Stimulated activated naive B cell treated with anti-CD40 and anti-IgM and Interleukin-4, amounts not matched to agents 10 μg/mL and 1 μg/mL and 100 μg/mL, for 72 hours (primary cell): ENCODE results near the gene TMEM88.
"Not testable (repeated sequence)": the region's sequence is repeated elsewhere in the genome, so short reads cannot be mapped to it uniquely, and the experiment has no call there.

ENCODE experiments used
- ATAC-seq, 2 donors: fragments of 150-1000 bp; cut with Tn5 transposase; replicated peaks; 2 replicates each; pipeline ENCODE4 v1.10.0; 2021; ENCODE audit warnings: moderate library complexity in 1 of 2
- DNase-seq: peaks from one replicate; pipeline ENCODE4 v3.0.0; 2021
- H3K27ac Mint-ChIP-seq: one replicate; pipeline ENCODE4 v1.8.0; 2022; ENCODE audit warnings: mild to moderate bottlenecking, mixed read lengths
- H3K27me3 Mint-ChIP-seq, 2 donors: one replicate each; pipeline ENCODE4 v1.8.0; 2022; ENCODE audit warnings: mixed read lengths in 2 of 2
- H3K36me3 Mint-ChIP-seq, 2 donors: one replicate each; pipeline ENCODE4 v1.8.0; 2022; ENCODE audit warnings: mixed read lengths in 2 of 2, mild to moderate bottlenecking in 1 of 2
- H3K4me1 Mint-ChIP-seq, 2 donors: one replicate each; pipeline ENCODE4 v1.8.0; 2022; ENCODE audit warnings: mixed read lengths in 2 of 2, mild to moderate bottlenecking in 1 of 2
- H3K4me3 Mint-ChIP-seq, 2 donors: one replicate each; pipeline ENCODE4 v1.8.0; 2022; ENCODE audit warnings: mild to moderate bottlenecking in 2 of 2, mixed read lengths in 2 of 2, moderate library complexity in 1 of 2
- H3K9me3 Mint-ChIP-seq, 2 donors: one replicate each; pipeline ENCODE4 v1.8.0; 2022; ENCODE audit warnings: mixed read lengths in 2 of 2, mild to moderate bottlenecking in 1 of 2

TMEM88 gene, protein sequence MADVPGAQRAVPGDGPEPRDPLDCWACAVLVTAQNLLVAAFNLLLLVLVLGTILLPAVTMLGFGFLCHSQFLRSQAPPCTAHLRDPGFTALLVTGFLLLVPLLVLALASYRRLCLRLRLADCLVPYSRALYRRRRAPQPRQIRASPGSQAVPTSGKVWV

DNA sequence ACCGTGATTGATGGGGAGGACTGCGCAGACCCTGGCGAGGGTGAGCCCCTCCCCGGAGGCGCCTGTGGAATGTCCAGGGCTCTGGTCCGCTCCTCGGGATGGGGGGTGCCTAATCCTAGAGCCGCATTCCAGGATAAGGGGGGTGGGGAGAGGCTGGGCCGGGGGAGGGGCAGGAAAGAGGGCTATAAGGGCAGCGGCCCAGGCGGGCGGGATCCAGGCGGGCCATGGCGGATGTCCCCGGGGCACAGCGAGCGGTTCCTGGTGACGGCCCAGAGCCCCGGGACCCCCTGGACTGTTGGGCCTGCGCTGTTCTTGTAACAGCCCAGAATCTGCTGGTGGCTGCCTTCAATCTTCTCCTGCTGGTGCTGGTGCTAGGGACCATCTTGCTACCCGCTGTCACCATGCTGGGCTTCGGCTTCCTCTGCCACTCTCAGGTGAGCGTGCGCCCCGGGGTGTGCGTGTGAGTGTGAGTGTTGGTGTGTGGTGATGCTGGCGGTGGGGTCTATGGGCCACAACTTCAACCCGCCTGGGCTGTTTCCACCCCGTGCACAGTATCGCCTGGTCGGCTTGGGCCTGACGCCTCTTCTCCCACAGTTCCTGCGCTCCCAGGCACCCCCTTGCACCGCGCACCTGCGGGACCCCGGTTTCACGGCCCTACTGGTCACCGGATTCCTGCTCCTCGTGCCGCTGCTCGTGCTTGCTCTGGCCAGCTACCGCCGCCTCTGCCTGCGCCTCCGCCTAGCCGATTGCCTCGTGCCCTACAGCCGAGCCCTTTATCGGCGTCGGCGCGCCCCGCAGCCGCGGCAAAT lies at the start of gene TMEM88:
TSS of gene TMEM88 (plus strand) at position 216 of the 809 bp plus-strand sequence. CDS start at position 225, 9 bp downstream.
- no peak for ATAC-seq
- Mint-ChIP-seq H3K27ac (peak within 1 kb of the TSS; percentile 56), H3K9me3 (no peaks in the 10 kb centered on the region), H3K4me1 (peaks cover 27 to 35% of the 10 kb centered on the region in 2 donors), H3K27me3 (no peaks in the 10 kb centered on the region), H3K36me3 (peaks cover 39 to 46% of the 10 kb centered on the region in 2 donors), H3K4me3 (peak within 1 kb of the TSS in 1 of 2 donors; percentile 30)
- no peak for DNase-seq

- Mint-ChIP-seq H3K4me1 (peaks cover 0 to 2% of the 10 kb centered on the region in 2 donors), H3K27me3 (peaks cover 37 to 44% of the 10 kb centered on the region in 2 donors), H3K36me3 (no peaks in the 10 kb centered on the region), H3K27ac (no peak overlapping the region), H3K9me3 (no peaks in the 10 kb centered on the region), H3K4me3 (no peak overlapping the region)
- DNase-seq (no peak), ATAC-seq (peak in 1 of 2 donors; percentile 27)
These were observed 48.3 kb upstream of the TMEM88 start for GRCh38 chr17:7806587-7806986.

- H3K36me3 Mint-ChIP-seq, result no peaks in the 10 kb centered on the region
- H3K27ac Mint-ChIP-seq, result no peak overlapping the region
- DNase-seq (no peak), ATAC-seq (no peak)
- H3K27me3 Mint-ChIP-seq, result peaks cover 34 to 44% of the 10 kb centered on the region in 2 donors
- H3K4me3 Mint-ChIP-seq, result no peak overlapping the region
- H3K9me3 Mint-ChIP-seq, result no peaks in the 10 kb centered on the region
- H3K4me1 Mint-ChIP-seq, result peaks cover 0 to 2% of the 10 kb centered on the region in 2 donors
These were observed 47.7 kb upstream of the TMEM88 start for GRCh38 chr17:7807206-7807605.

- H3K27me3 Mint-ChIP-seq, result peaks cover 23 to 28% of the 10 kb centered on the region in 2 donors
- H3K27ac Mint-ChIP-seq, result no peak overlapping the region
- H3K36me3 Mint-ChIP-seq, result no peaks in the 10 kb centered on the region
- no peak for DNase-seq
- no peak for ATAC-seq
- H3K4me3 Mint-ChIP-seq, result no peak overlapping the region
- no peaks in the 10 kb centered on the region for H3K9me3 Mint-ChIP-seq
- H3K4me1 Mint-ChIP-seq, result peaks cover 0 to 2% of the 10 kb centered on the region in 2 donors
These were observed 45.6 kb upstream of the TMEM88 start for GRCh38 chr17:7809086-7809790.

- ATAC-seq, result not testable (repeated sequence)
- H3K27me3 Mint-ChIP-seq, result peaks cover 20 to 24% of the 10 kb centered on the region in 2 donors
These were observed 45.0 kb upstream of the TMEM88 start for GRCh38 chr17:7809791-7810343.

GRCh38 chr17:7811251-7811650 lies 43.6 kb upstream of the TMEM88 start:
- peaks cover 14 to 17% of the 10 kb centered on the region in 2 donors for H3K27me3 Mint-ChIP-seq
- ATAC-seq (no peak), DNase-seq (no peak)
- H3K9me3 Mint-ChIP-seq, result no peaks in the 10 kb centered on the region
- no peaks in the 10 kb centered on the region for H3K36me3 Mint-ChIP-seq
- H3K27ac Mint-ChIP-seq, result no peak overlapping the region
- H3K4me3 Mint-ChIP-seq, result no peak overlapping the region
- H3K4me1 Mint-ChIP-seq, result peaks cover 0 to 2% of the 10 kb centered on the region in 2 donors

More at GRCh38 chr17:7809791-7810343, 45.0 kb upstream of the TMEM88 start:
- DNase-seq, H3K4me1 Mint-ChIP-seq, H3K36me3 Mint-ChIP-seq, H3K9me3 Mint-ChIP-seq, H3K4me3 Mint-ChIP-seq: not testable (repeated sequence)
- peak overlapping the region; percentile 42 for H3K27ac Mint-ChIP-seq

- no peak overlapping the region for H3K27ac Mint-ChIP-seq
- no peak overlapping the region for H3K4me3 Mint-ChIP-seq
- H3K9me3 Mint-ChIP-seq, result no peaks in the 10 kb centered on the region
- no peaks in the 10 kb centered on the region for H3K36me3 Mint-ChIP-seq
- no peak for DNase-seq
- no peaks in the 10 kb centered on the region for H3K4me1 Mint-ChIP-seq
- peaks cover 6 to 13% of the 10 kb centered on the region in 2 donors for H3K27me3 Mint-ChIP-seq
- no peak for ATAC-seq
These were observed 39.9 kb upstream of the TMEM88 start for GRCh38 chr17:7814969-7815368.

DNA sequence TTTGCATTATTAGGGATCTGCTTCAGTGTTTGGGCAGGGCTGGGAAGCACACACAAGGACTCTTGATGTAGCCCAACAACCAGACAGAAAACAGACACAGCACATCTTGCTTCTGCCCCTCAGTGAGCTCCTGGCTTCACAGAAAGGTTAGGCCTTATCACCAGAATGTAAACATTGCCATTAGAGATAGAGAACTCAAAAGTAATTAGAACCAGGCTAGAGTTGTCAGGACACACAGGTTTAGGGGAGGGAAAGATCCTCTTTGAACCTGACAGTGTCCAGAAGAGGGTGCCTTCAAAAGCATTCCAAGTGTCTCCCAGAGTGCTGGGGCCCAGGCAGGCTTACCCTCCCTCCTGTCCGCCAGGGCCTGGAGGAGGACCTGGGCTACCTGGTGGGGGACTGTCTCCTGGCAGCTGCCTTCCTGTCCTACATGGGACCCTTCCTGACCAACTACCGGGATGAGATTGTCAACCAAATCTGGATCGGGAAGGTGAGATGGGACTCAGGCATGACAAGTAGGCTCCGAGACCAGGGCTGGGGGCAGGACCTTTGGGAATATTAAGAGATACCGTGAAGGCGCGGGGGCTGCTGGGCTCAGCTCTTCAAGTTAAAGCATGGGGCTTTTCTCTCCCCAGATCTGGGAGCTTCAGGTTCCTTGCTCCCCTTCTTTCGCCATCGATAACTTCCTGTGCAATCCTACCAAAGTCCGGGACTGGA lies 37.8 kb upstream of the TMEM88 start:
- no peaks in the 10 kb centered on the region for H3K36me3 Mint-ChIP-seq
- peaks cover 6 to 17% of the 10 kb centered on the region in 2 donors for H3K27me3 Mint-ChIP-seq
- no peak overlapping the region for H3K27ac Mint-ChIP-seq
- DNase-seq, result no peak
- H3K4me3 Mint-ChIP-seq, result no peak overlapping the region
- H3K4me1 Mint-ChIP-seq, result no peaks in the 10 kb centered on the region
- H3K9me3 Mint-ChIP-seq, result no peaks in the 10 kb centered on the region
- ATAC-seq, result no peak

- DNase-seq (no peak), ATAC-seq (no peak)
- Mint-ChIP-seq H3K27ac (no peak overlapping the region), H3K4me3 (no peak overlapping the region), H3K36me3 (no peaks in the 10 kb centered on the region), H3K4me1 (no peaks in the 10 kb centered on the region), H3K27me3 (peaks cover 6 to 17% of the 10 kb centered on the region in 2 donors), H3K9me3 (no peaks in the 10 kb centered on the region)
These were observed 37.3 kb upstream of the TMEM88 start for GRCh38 chr17:7817643-7817964.

DNA sequence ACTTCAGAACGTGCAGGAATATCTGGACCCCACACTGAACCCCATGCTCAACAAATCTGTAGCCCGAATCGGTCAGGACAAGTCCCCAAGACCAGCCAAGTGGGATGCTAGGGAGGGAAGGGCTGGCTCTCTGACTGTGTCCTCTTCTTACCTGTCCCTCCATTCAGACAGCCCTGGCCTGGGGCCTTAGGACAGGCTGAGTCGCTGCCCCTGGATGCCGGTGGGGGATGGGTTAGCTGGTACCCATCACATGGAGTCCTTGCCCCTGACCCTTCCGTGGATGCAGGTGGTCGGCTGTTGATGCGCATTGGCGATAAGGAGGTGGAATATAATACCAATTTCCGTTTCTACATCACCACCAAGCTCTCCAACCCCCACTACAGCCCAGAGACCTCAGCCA lies 36.8 kb upstream of the TMEM88 start:
- H3K4me3 Mint-ChIP-seq, result no peak overlapping the region
- H3K36me3 Mint-ChIP-seq, result no peaks in the 10 kb centered on the region
- ATAC-seq, result no peak
- DNase-seq, result no peak
- H3K27ac Mint-ChIP-seq, result no peak overlapping the region
- no peaks in the 10 kb centered on the region for H3K9me3 Mint-ChIP-seq
- H3K27me3 Mint-ChIP-seq, result peaks cover 6 to 17% of the 10 kb centered on the region in 2 donors
- H3K4me1 Mint-ChIP-seq, result no peaks in the 10 kb centered on the region

- Mint-ChIP-seq H3K9me3 (no peaks in the 10 kb centered on the region), H3K36me3 (no peaks in the 10 kb centered on the region), H3K27ac (no peak overlapping the region), H3K4me3 (no peak overlapping the region), H3K27me3 (peaks cover 11 to 24% of the 10 kb centered on the region in 2 donors), H3K4me1 (peaks cover 0 to 1% of the 10 kb centered on the region in 2 donors)
- DNase-seq (no peak), ATAC-seq (no peak)
These were observed 35.9 kb upstream of the TMEM88 start for GRCh38 chr17:7818746-7819645.

DNA sequence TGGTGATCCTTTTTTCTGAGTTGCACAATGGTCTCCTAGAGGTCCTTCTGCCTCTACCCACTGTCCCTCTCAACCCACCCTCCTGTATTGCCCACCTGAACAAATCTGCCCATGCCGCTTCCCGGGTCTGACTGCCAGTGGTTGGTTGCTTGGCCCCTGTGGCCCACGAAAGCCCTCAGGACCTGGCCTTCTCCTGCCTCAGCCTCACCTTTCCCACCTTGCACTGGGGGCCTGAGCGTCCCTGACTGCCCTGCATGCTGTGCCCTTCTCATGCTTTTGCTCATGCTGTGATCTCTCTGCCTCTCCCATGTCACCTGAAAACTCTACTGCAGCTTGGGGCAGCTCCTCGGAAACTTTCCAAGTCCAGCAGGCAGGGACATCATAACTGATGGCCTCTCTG lies 34.6 kb upstream of the TMEM88 start:
- H3K4me1 Mint-ChIP-seq, result peaks cover 5% of the 10 kb centered on the region in 2 donors
- peaks cover 12 to 30% of the 10 kb centered on the region in 2 donors for H3K27me3 Mint-ChIP-seq
- DNase-seq (no peak), ATAC-seq (no peak)
- no peaks in the 10 kb centered on the region for H3K36me3 Mint-ChIP-seq
- no peaks in the 10 kb centered on the region for H3K9me3 Mint-ChIP-seq
- no peak overlapping the region for H3K27ac Mint-ChIP-seq
- H3K4me3 Mint-ChIP-seq, result no peak overlapping the region

GRCh38 chr17:7822126-7822525 lies 32.7 kb upstream of the TMEM88 start:
- no peak for DNase-seq
- H3K27me3 Mint-ChIP-seq, result peaks cover 12 to 36% of the 10 kb centered on the region in 2 donors
- H3K27ac Mint-ChIP-seq, result no peak overlapping the region
- ATAC-seq, result no peak
- H3K9me3 Mint-ChIP-seq, result no peaks in the 10 kb centered on the region
- H3K4me3 Mint-ChIP-seq, result no peak overlapping the region
- no peaks in the 10 kb centered on the region for H3K36me3 Mint-ChIP-seq
- H3K4me1 Mint-ChIP-seq, result peaks cover 7% of the 10 kb centered on the region in 2 donors
